ENCODE measurements around the gene SFXN5.

SFXN5 gene

GRCh38 chr2:72972352-72973136 is 99.0 kb downstream of the SFXN5 start:
- TF ChIP-seq CTCF (IDR thresholded peaks at IDR 0.05; ENCODE audit: low read depth, low read length) = no peak
- no peak for DNase-seq (ENCODE audit: extremely low read depth, low read depth)

- no peak for TF ChIP-seq CTCF (IDR thresholded peaks at IDR 0.05; ENCODE audit: low read depth, low read length)
Measured at GRCh38 chr2:72971036-72971435, 100.5 kb downstream of the SFXN5 start.

DNA sequence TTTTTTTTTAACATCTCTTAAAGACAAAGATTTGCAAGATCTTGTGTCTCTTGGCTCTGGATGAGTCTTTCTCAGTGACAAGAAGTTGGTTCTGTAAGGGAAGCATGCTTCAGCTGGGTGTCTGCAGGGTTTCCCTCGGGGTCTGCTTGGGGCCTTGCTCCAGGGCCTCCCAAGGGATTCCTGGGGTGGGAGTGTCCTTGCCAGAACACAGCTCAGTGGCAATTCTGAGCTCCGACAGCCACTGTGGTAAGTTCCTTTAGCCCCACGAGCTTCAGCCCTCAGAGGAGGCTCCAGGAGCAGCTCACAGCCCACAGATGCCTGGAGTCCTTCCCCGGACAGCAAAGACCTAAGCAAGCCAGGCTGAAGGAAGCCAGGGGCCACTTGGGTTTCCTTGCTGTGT is 101.8 kb downstream of the SFXN5 start:
- no peak for DNase-seq (ENCODE audit: extremely low read depth, low read depth)
- TF ChIP-seq CTCF (IDR thresholded peaks at IDR 0.05; ENCODE audit: low read depth, low read length) = no peak

More at GRCh38 chr2:72971036-72971435, 100.5 kb downstream of the SFXN5 start:
- DNase-seq (ENCODE audit: extremely low read depth, low read depth) = no peak

DNA sequence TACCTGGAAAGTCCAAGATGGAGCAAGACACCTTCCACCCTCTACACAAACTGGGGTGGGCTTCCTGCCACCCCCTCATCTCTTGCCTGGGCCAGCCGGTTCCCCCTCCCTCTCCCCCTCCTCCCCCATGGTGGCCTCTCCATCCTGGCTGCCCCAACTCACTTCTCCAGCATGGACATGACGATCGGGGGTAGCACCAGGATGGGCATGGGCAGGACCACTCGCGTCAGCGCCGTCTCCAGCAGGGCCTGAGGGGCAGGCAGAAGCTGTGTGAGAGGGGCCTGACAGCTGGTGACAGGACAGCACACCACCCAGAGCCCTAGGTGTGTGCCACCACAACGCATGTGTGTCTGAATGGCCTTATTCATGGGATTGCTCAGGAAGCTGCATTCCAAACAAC is 103.2 kb downstream of the SFXN5 start:
- DNase-seq (ENCODE audit: extremely low read depth, low read depth) = no peak
- TF ChIP-seq CTCF (IDR thresholded peaks at IDR 0.05; ENCODE audit: low read depth, low read length) = no peak

DNA sequence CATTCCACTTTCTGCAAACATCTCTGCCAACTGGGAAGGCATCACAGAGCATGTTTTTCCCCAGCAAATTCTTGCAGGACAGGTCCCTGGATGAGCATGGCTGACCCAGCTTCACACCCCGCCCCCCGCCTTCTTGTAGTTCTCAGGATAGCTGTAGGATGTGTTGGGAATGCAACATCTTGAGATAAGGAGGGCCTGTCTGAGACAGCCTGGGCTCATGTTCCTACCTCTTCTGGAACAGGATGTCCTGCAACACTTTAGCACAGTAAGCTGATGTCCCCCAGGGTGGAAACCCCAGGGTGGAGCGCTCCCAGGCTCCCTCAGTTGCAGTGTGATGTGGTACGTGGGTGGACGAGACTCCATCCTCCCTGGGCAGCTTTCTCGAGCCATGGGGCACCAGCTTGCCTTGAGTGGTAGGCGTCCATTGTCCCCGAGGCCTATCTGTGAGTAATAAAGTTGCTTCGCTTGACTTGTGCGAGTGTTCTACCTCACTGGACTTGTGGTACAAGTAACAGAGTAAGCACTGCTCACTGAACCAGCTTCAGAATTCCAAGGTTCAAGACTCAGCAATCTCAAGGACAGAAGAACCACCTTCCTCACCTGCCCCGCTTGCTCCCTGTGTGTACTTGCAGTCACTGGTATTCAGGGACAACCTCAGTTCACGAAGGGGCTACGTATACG is 105.6 kb downstream of the SFXN5 start:
- TF ChIP-seq CTCF (IDR thresholded peaks at IDR 0.05; ENCODE audit: low read depth, low read length) = no peak
- DNase-seq (ENCODE audit: extremely low read depth, low read depth) = no peak

DNA sequence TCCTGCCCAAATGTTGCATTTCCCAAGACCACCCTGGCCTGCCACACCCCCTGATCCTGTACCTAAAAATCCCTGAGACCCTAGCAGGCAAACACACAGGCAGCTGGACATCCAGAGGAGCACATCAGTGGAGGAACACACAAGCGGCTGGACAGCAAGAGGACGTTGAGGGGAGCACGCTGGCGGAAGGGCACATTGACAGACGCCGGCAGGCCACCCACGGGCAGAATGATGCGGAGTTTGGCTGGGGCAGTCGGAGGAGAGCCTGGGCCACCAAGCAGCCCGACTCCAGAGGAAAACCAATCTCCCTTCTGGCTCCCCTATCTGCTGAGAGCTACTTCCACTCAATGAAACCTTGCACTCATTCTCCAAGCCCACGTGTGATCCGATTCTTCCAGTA is 106.5 kb downstream of the SFXN5 start:
- TF ChIP-seq CTCF (IDR thresholded peaks at IDR 0.05; ENCODE audit: low read depth, low read length) = no peak
- no peak for DNase-seq (ENCODE audit: extremely low read depth, low read depth)

DNA sequence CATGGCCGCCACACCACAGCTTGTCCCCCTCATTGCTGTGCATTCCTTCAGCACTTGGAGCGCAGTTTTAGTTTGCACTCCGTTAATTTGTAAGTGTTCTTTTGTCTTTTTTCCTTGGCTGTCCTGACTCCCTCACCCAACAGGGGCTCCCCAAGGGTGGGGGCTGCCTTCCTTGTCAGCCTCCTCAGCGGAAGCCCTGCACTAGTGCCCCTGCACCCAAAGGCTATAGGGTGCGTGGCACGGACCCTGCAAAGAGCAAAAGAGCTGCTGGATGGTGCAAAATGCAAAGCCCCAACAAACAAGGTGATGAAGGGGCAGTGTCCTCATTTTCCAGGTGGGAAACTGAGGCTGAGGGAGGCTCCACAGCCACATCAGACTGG is 107.4 kb downstream of the SFXN5 start:
- no peak for DNase-seq (ENCODE audit: extremely low read depth, low read depth)
- no peak for TF ChIP-seq CTCF (IDR thresholded peaks at IDR 0.05; ENCODE audit: low read depth, low read length)

All from AG09319 (cell line).